LNCaP clone FGC (cell line): ENCODE results near the gene CRADD.

Experiments used
- DNase-seq: peaks from one replicate; pipeline ENCODE4 v3.0.0-alpha.2; 2011; ENCODE audit warnings: low read depth
- H3K4me3 ChIP-seq: 2 replicates; pipeline ENCODE4 v1.5.1; 2011; ENCODE audit warnings: mild to moderate bottlenecking, low read depth, low read length, control low read depth
- CTCF ChIP-seq: IDR thresholded peaks from 2 replicates; pipeline ENCODE4 v1.5.1; 2012; ENCODE audit warnings: mild to moderate bottlenecking; ENCODE audit not compliant: control insufficient read depth, insufficient read depth; ENCODE audit errors: extremely low read depth

The CRADD gene

GRCh38 chr12:93677195-93678064, at the start of gene CRADD:
Gene CRADD (plus strand): TSS chr12:93677375.
- peak; percentile 97 for DNase-seq
- no peak for TF ChIP-seq CTCF

GRCh38 chr12:93632383-93632782, 44.8 kb upstream of the CRADD start:
- DNase-seq, result no peak
- no peak overlapping the region for H3K4me3 ChIP-seq
- TF ChIP-seq CTCF, result no peak

More at GRCh38 chr12:93677195-93678064, at the start of gene CRADD:
- H3K4me3 ChIP-seq, result peak within 1 kb of the TSS; percentile 76

- no peak for DNase-seq
- no peak overlapping the region for H3K4me3 ChIP-seq
- TF ChIP-seq CTCF, result no peak
These were observed 42.8 kb upstream of the CRADD start for GRCh38 chr12:93634416-93634815.

GRCh38 chr12:93636708-93637107, 40.5 kb upstream of the CRADD start:
- no peak for DNase-seq
- TF ChIP-seq CTCF, result no peak

GRCh38 chr12:93638095-93638494, 39.1 kb upstream of the CRADD start:
- no peak for TF ChIP-seq CTCF
- no peak for DNase-seq
- H3K4me3 ChIP-seq, result no peak overlapping the region

More at GRCh38 chr12:93636708-93637107, 40.5 kb upstream of the CRADD start:
- no peak overlapping the region for H3K4me3 ChIP-seq

- DNase-seq, result no peak
These were observed 38.2 kb upstream of the CRADD start for GRCh38 chr12:93638954-93639353.

More at GRCh38 chr12:93638954-93639353, 38.2 kb upstream of the CRADD start:
- no peak for TF ChIP-seq CTCF
- no peak overlapping the region for H3K4me3 ChIP-seq
